Mammary epithelial cell (primary cell): ENCODE results near the gene PTGR3.

Experiments used
- CTCF ChIP-seq, 2 donors: IDR thresholded peaks in 1 of 2; conservative IDR thresholded peaks in 1 of 2; 2 replicates each; pipeline ENCODE4 v1.5.1; 2011 to 2012; ENCODE audit warnings: inconsistent platforms in 2 of 2, low read length in 2 of 2, mild to moderate bottlenecking in 2 of 2, control low read depth in 1 of 2, low read depth in 1 of 2; ENCODE audit not compliant: insufficient read depth in 1 of 2; ENCODE audit errors: extremely low read depth in 1 of 2
- EZH2 ChIP-seq: IDR thresholded peaks from 2 replicates; pipeline ENCODE4 v1.6.1; 2012; ENCODE audit warnings: low read length, inconsistent platforms, borderline replicate concordance

- no peak for TF ChIP-seq CTCF (conservative IDR thresholded peaks at IDR 0.05 in 1 of 2, IDR thresholded peaks at IDR 0.05 in 1 of 2; ENCODE audit: extremely low read depth in 1 of 2, insufficient read depth in 1 of 2, low read depth in 1 of 2, low read length in 2 of 2)
- TF ChIP-seq EZH2: no peak
Observed at GRCh38 chr18:75179819-75180600, 28.9 kb downstream of the PTGR3 start.
